Stimulated activated CD4-positive, alpha-beta T cell treated with anti-CD3 and anti-CD28 coated beads, Interleukin-2, amount 100 ng/mL, for 4 hours (primary cell): ENCODE results near the gene MT2A.

Experiments
- DNase-seq: peaks from one replicate; pipeline ENCODE4 v3.0.0-alpha.2; 2020; ENCODE audit warnings: low read depth

Gene MT2A

DNA sequence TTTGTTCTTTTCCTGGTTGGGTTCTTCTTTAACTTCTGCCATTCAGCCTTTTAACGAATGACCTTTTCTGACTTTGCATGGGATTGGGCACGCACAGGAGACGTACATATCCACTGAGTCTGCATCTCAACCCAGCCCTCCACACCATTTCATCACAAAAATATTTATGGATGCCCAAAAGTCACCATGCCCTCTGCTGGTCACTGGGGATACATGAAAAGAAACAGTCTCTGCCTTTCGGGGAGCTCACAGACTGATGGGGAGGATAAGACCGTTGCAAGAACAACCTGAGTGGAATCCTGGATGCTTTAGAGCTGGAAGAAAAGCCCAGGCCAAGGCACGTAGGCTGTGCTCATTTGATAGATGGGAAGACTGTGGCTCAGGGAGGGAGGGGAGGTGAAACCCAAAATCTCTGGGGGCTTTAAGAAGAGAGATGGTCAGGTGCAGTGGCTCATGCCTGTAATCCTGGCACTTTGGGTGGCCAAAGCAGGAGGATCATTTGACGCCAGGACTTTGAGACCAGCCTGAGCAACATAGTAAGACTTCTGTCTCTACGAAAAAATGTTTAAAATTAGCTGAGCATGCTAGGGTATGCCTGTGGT, 7.9 kb upstream of the MT2A start:
- DNase-seq = no peak

- no peak for DNase-seq
These were observed 7.1 kb upstream of the MT2A start for GRCh38 chr16:56601325-56601724.

- no peak for DNase-seq
These were observed 4.8 kb upstream of the MT2A start for GRCh38 chr16:56603589-56603988.

DNA sequence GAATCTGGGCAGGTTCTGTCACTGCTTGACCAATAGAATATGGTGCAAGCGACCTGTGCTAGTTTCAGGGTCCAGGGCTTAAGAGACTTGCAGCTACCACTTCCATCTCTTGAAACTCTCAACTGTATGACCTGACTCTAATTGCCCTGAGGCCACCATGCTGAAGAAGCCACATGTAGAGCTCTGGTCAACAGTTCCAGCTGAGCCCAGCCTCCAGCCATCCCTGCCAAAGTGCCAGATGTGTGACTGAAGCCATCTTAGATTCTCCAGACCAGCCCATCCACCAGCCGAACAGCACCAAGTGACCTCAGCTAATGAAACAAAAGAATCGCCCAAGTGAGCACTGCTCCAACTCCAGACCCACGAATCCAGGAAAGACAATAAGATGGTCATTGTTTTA, 3.4 kb upstream of the MT2A start:
- no peak for DNase-seq

- DNase-seq = no peak
These were observed 2.9 kb upstream of the MT2A start for GRCh38 chr16:56605475-56605874.

DNA sequence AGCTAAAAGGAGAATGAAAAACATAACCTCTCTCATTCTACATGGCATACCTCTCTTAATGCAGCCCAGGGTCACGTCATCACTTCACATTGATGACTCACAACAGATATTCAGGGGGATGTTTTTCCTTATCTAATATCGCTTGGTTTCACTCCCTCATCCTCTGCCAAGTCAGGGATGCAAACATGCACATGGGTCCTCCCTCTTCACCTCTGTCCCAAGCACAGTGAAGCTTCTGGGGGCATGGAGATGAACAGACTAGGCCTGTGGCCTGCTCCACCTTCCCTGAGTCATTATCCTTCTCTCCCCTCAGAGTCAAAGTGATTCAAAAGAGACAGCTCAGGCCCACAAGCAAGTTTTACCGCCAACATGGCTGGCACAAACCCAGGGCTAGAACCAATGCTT, 2.3 kb upstream of the MT2A start:
- no peak for DNase-seq

GRCh38 chr16:56606476-56607108, 1.8 kb upstream of the MT2A start:
- DNase-seq = no peak

- DNase-seq = no peak
These were observed 1.2 kb upstream of the MT2A start for GRCh38 chr16:56607109-56607618.

DNA sequence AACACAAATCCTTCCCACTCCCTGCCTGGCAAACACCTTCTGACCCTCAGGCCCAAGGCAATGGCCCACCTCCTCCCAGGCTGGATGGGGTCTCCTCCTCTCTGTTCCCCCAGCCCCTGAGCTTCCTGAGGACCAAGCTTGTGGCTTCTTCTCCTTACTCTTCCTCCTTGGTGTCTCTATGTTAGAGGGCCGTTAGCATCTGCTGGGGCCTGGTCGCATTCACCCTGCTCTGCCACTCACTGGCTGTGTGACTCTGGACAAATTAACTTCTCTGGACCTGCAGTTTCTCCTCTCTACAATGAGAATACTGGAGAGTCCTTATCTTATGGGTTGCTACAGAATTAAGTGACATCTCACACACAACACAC, 725 bp upstream of the MT2A start:
- no peak for DNase-seq

GRCh38 chr16:56608876-56609462, 585 bp downstream of the MT2A start:
- no peak for DNase-seq

DNA sequence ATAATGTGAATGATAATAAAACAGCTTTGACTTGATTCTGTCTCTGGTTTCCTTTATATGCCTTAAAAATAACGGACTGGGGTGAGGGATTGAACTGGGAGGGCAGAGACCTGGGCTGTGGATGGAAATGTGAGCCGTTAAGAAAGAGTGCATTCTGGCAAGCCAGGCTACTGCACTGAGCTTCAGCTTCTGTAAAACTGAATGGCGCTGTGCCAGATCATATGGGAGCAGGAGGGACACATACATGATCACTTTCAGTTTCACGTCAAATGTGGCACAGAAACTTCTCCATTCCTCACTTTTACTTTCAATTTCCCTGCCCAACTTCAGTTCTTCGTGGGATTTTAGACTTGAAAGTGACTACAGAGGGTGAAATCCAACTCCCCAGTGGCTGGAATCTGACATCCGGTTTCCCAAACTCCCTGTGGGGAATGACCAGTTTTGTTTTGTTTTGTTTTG, 1.1 kb downstream of the MT2A start:
- peak; percentile 72 for DNase-seq

GRCh38 chr16:56610017-56610608, 1.7 kb downstream of the MT2A start:
- peak; percentile 76 for DNase-seq

DNA sequence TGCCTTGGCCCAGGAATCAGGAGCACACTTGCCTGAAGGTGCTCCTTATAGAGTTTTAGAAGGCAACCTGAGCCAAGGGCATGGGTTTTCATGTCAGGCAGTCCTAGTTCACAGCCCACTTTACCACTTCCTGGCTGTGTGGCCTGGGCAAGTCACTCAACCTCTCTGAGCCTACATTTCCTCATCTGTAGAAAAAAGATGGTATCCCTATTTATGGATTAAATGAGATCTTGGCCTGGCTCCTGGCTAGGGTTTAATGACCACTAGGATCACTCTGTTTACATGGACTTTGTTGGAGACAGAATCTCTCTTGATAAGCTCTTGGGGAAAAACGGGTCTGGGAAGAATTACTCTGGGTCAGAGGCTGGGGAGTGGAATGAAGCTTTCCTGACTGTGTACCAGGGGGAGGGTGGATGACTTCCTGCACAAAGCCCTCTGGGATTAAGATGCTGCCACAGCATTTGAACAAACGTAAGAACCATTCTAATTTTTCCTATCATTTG, 2.3 kb downstream of the MT2A start:
- peak; percentile 26 for DNase-seq

- DNase-seq = no peak
These were observed 3.0 kb downstream of the MT2A start for GRCh38 chr16:56611281-56611833.

DNA sequence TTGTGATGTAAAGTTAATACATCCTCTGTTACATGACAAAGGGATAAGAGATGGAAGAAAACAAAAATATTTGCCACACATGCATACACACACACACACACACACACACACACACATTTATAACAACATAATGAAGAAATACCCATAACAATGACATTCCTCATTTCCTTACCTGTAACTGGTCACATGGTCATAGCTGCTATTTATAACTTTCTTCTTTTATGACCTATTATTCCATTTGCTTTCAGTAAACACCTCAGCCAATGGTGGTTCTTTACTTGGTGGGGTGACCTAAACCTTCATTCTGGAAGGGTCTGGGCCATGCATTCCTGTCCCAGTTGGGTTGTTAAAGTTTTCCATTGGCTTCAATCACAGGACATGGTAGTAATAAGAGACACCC, 5.3 kb downstream of the MT2A start:
- DNase-seq = no peak

DNA sequence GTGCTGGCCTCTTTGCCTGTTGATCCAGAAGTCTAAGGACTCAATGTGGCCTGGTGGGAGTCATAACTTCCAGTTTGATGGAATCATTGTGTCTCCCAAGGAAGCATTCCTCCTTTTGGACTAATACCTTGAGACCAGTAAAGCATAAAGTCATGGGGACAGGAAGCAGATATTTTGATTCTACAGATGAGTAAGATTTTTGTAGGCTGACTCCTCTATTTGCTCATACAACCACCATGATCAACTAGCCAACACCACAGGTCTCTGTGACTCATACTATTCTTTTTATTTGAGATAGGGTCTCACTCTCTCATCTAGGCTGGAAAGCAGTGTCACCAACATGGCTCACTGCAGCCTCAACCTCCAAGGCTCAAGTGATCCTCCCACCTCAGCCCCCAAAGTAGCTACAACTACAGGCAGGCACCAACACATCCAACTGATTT, 6.2 kb downstream of the MT2A start:
- DNase-seq = no peak

GRCh38 chr16:56615353-56615752, 7.0 kb downstream of the MT2A start:
- no peak for DNase-seq

DNA sequence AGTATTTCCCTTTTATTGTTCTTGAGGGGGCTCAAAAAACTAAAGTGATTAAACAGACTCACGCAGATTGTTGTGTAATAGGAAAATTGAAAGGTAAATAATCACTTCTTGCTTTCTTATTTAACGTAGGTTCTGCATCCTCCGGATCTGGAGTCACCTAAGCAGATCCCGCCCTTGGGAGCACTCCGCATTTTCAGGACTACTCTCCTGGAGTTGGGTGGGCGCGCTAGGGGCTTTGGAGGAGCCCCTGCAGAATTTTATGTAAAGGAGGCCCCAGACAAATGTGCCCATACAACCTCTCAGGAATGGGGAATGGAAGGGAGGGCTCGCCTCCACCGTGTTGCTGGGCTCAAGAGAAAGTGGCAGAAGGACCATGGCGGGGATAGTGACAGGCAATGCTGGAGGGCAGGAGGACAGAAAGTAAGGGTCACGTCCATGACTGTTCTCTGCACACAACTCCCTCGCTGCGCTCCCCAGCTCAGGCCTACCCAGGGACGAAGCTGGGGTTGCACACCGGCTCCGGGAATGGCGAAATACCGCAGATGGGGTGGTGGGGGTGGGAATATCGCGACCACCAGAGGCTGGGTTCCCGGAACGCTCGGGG, 8.3 kb downstream of the MT2A start:
- no peak for DNase-seq

GRCh38 chr16:56617212-56618085, 9.1 kb downstream of the MT2A start:
- peak; percentile 35 for DNase-seq

DNA sequence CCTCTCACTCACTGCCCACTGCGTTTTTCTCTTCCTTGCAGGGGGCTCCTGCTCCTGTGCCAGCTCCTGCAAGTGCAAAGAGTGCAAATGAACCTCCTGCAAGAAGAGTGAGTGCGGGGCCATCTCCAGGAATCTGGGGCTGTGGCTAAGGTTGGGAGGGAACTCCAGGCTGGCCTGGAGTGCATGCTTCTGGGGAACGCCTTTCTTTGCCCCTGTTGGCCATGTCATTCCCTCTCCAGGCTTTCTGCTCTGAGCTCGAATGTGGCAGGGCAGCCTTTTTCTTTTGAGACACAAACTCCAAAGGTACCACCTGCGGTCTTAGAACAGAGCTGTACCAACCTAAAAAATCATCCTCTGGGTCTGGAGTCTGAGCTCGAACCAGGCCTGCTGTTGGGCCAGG, 9.8 kb downstream of the MT2A start:
- no peak for DNase-seq

DNA sequence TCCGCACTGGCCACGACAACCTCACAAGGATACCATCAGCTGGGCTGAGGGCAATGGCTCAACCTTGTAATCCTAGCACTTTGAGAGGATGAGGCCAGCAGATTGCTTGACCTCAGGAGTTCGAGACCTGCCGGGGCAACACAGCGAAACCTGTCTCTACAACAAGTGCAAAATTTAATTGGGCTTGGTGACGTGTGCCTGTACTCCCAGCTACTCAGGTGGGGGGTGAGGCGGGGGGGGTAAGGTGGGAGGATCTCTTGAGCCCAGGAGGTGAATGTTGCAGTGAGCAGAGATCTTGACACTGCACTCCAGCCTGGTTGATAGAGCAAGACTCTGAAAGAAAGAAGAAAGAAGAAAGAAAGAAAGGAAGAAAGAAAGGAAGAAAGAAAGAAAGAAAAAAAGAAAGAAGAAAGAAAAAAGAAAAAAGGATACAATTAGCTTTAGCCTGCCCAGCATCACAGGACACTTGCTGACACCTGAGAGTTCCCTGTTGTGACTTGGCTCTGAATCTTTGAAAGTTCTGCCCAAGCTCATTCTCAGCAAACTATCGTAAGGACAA, 12.0 kb downstream of the MT2A start:
- DNase-seq = no peak
